ENCODE results near the gene RABAC1. TPM values are rescaled to one million over a fixed set of nuclear protein-coding genes. Genes with fewer than 3 reads are reported as not detected.

Gene RABAC1
- total and polyA plus RNA-seq, 2 of the 8 experiments (the other 6 are each of a cell fraction or from before 2014, with no cell fraction given): 124 to 439 TPM

DNA sequence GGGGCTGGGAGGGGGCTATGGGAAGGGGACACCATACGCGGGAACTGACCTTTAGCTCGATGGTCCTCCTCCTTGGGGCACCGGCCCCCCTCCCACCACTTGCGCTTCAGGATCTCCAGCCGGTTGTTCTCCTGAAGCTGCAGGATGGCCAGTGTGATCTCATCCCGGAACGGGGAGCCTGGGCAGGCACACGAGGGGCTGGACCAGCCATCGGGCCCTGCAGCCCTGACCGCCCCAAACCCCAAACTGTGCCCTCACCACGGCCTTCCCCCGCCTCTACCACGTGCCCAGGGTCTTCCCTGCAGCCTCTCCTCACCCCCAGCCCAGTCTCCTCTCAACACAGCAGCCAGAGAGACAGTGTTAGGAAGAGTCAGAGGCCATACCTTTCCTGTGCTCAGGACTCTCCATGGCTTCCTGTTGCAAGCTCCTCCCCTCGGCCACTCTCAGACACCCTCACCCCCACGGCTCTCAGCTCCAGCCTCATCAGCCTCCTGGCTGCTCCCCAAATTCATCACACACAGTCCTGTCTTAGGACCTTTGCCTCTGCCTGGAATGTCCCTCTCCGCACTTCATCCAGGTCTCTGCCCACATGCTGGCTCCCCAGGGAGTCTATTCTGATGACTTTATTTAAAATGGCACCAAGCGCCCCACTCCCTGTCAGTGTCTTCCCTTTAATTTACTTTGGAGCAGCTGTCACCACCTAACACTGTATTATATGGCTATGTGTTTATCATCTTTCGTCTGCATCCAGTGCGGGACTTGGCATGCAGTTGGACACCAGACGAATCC is 44.6 kb upstream of the RABAC1 start:
- H4K91ac ChIP-seq (replicated peaks; ENCODE audit: insufficient read length, low read length): no peak overlapping the region
- H3K56ac ChIP-seq (replicated peaks; ENCODE audit: insufficient read length, low read depth, low read length): no peak overlapping the region
- no peak overlapping the region for H4K5ac ChIP-seq (ENCODE audit: insufficient read length, low read depth, low read length)
- no peak overlapping the region for H3K23ac ChIP-seq (ENCODE audit: insufficient read length)
- H3K36me3 ChIP-seq (ENCODE audit: control insufficient read depth in 2 of 4, insufficient read depth in 4 of 4, low read length in 3 of 4): peaks cover 0 to 6% (median 4%) of the 10 kb centered on the region in 4 experiments; a peak in 4 of 8 replicates
- H3K4me2 ChIP-seq (ENCODE audit: insufficient read depth in 1 of 2, low read depth in 2 of 2, low read length in 2 of 2): no peak overlapping the region
- no peak overlapping the region for H2BK20ac ChIP-seq (ENCODE audit: low read length)
- H2BK120ac ChIP-seq (replicated peaks; ENCODE audit: low read depth, low read length): no peak overlapping the region
- H4K8ac ChIP-seq (ENCODE audit: extremely low read depth, insufficient read depth, low read length): no peak overlapping the region
- 89% methylated on average over 11 of the region's 21 CpGs; no CpG with 5 or more reads in 1 of the 2 experiments for WGBS, 2 experiments (ENCODE audit: extremely low coverage in 1 of 2, insufficient coverage in 1 of 2, insufficient read length in 1 of 2, insufficient replicate concordance in 2 of 2, low coverage in 1 of 2, low lambda C conversion rate in 2 of 2, missing lambda C conversion rate in 1 of 2)
- CTCF ChIA-PET (ENCODE audit: partially characterized antibody): interaction anchor here (1.2 to 2.3 kb wide), 2 partner anchors 20 to 31 kb away, joined by 3 to 9 read pairs; no protein-coding TSS in a partner anchor
- no peak overlapping the region for H2BK12ac ChIP-seq (ENCODE audit: low read depth, low read length)
- no peaks in the 10 kb centered on the region for H3K79me2 ChIP-seq (ENCODE audit: control insufficient read depth in 1 of 2, insufficient read depth in 2 of 2, low read length in 2 of 2)
- peaks cover 0 to 13% (median 1%) of the 10 kb centered on the region in 4 experiments; a peak in 2 of 7 replicates for H3K4me1 ChIP-seq (replicated peaks in 1 of 4; ENCODE audit: control insufficient read depth in 3 of 4, insufficient read depth in 4 of 4, low read length in 3 of 4)
- no peak overlapping the region for H3K18ac ChIP-seq (ENCODE audit: extremely low read depth, low read length)
- no peak overlapping the region for H2AFZ ChIP-seq (ENCODE audit: low read length)
- H3K23me2 ChIP-seq (ENCODE audit: low read depth, low read length): peaks cover 3% of the 10 kb centered on the region; the same call in 1 of the 2 replicates
- no peak overlapping the region for H2AK5ac ChIP-seq (ENCODE audit: low read depth, low read length)
- no peak overlapping the region for H3K4me3 ChIP-seq (ENCODE audit: extremely low read depth in 1 of 4, insufficient read depth in 2 of 4, low read depth in 3 of 4, low read length in 4 of 4)
- no peak overlapping the region for H3K4ac ChIP-seq (replicated peaks; ENCODE audit: insufficient read length, low read depth, low read length)
- DNase-seq (ENCODE audit: low read depth in 1 of 2, low spot score in 2 of 2) (no peak), FAIRE-seq (no peak)
- H3K9ac ChIP-seq (replicated peaks in 1 of 4; ENCODE audit: extremely low read depth in 1 of 4, low read depth in 3 of 4, low read length in 3 of 4): no peak overlapping the region
- H3K27ac ChIP-seq (ENCODE audit: low read depth, low read length): no peak overlapping the region; the same call in 1 of the 2 replicates
- no peaks in the 10 kb centered on the region for H3K9me3 ChIP-seq (ENCODE audit: insufficient read depth in 2 of 2, low read depth in 1 of 2, low read length in 1 of 2)
- POLR2A ChIA-PET (ENCODE audit: partially characterized antibody): interaction anchor here (0.6 to 1.0 kb wide), 3 partner anchors 12 to 105 kb away, joined by 3 read pairs; no protein-coding TSS in a partner anchor
- H3K79me1 ChIP-seq (ENCODE audit: low read depth, low read length): no peaks in the 10 kb centered on the region
- H2BK15ac ChIP-seq (ENCODE audit: low read length): 0 out of 2 replicates have a peak overlapping the region, but pooled peaks have one; percentile 1
- no peak overlapping the region for H2BK5ac ChIP-seq (ENCODE audit: low read depth, low read length)
- no peak overlapping the region for H3K14ac ChIP-seq (ENCODE audit: insufficient read length)
- H3K27me3 ChIP-seq (replicated peaks in 1 of 4; ENCODE audit: control insufficient read depth in 3 of 4, extremely low read depth in 1 of 4, insufficient read depth in 3 of 4, low read length in 3 of 4): peaks cover 3 to 21% (median 17%) of the 10 kb centered on the region in 4 experiments
- peaks cover 5 to 7% of the 10 kb centered on the region in 2 experiments for H4K20me1 ChIP-seq (replicated peaks in 1 of 2; ENCODE audit: control insufficient read depth in 1 of 2, insufficient read depth in 2 of 2, low read length in 2 of 2)
- TF ChIP-seq SIN3A (conservative IDR thresholded peaks at IDR 0.05 in 1 of 2, IDR thresholded peaks at IDR 0.05 in 1 of 2; ENCODE audit: low read depth in 1 of 2, low read length in 2 of 2): no peak
- TF ChIP-seq, protein P1, sequence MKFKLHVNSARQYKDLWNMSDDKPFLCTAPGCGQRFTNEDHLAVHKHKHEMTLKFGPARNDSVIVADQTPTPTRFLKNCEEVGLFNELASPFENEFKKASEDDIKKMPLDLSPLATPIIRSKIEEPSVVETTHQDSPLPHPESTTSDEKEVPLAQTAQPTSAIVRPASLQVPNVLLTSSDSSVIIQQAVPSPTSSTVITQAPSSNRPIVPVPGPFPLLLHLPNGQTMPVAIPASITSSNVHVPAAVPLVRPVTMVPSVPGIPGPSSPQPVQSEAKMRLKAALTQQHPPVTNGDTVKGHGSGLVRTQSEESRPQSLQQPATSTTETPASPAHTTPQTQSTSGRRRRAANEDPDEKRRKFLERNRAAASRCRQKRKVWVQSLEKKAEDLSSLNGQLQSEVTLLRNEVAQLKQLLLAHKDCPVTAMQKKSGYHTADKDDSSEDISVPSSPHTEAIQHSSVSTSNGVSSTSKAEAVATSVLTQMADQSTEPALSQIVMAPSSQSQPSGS (IDR thresholded peaks at IDR 0.05; ENCODE audit: low read length): no peak
- no peak for TF ChIP-seq TAF1 (IDR thresholded peaks at IDR 0.05; ENCODE audit: low read depth, low read length)
- TF ChIP-seq CHD2 (IDR thresholded peaks at IDR 0.05; ENCODE audit: low read length): no peak
- no peak for TF ChIP-seq GTF2F1 (IDR thresholded peaks at IDR 0.05; ENCODE audit: borderline replicate concordance, low read depth, low read length)
- no peak for TF ChIP-seq YY1 (IDR thresholded peaks at IDR 0.05; ENCODE audit: low read depth, low read length)
- no peak for TF ChIP-seq KDM5A (IDR thresholded peaks at IDR 0.05; ENCODE audit: low read length)
- TF ChIP-seq SUZ12 (IDR thresholded peaks at IDR 0.05; ENCODE audit: low read length): no peak
- no peak for TF ChIP-seq CHD1 (IDR thresholded peaks at IDR 0.05; ENCODE audit: low read depth, low read length)

Measured in H1 (cell line).